BLaER1 treated with 17β-estradiol and CSF1 and Interleukin-3, amounts not matched to agents 10 nM and 100 nM (cell line): ENCODE measurements around the gene SKP1.
"Not testable (repeated sequence)": the region's sequence is repeated elsewhere in the genome, so short reads cannot be mapped to it uniquely, and the experiment has no call there.

ENCODE experiments used
- H3K27ac ChIP-seq, 11 experiments: shearing (Covaris generic); formaldehyde crosslinking; 2 replicates each; pipeline ENCODE4 v1.8.1; 2022
- H3K27me3 ChIP-seq, 11 experiments: shearing (Covaris generic); formaldehyde crosslinking; 2 replicates each; pipeline ENCODE4 v1.8.1; 2022
- H3K36me3 ChIP-seq, 11 experiments: shearing (Covaris generic); formaldehyde crosslinking; 2 replicates each; pipeline ENCODE4 v1.8.1; 2022
- H3K4me1 ChIP-seq, 10 experiments: shearing (Covaris generic); formaldehyde crosslinking; 2 replicates each; pipeline ENCODE4 v1.8.1; 2022
- H3K4me2 ChIP-seq, 11 experiments: shearing (Covaris generic); formaldehyde crosslinking; 2 replicates each; pipeline ENCODE4 v1.8.1; 2022
- H3K4me3 ChIP-seq, 10 experiments: shearing (Covaris generic); formaldehyde crosslinking; 2 replicates each; pipeline ENCODE4 v1.8.1; 2022
- H3K9ac ChIP-seq, 11 experiments: shearing (Covaris generic); formaldehyde crosslinking; 2 replicates each; pipeline ENCODE4 v1.8.1; 2022
- H3K9me3 ChIP-seq, 11 experiments: shearing (Covaris generic); formaldehyde crosslinking; replicated peaks in 1 of 11; 2 replicates each; pipeline ENCODE4 v1.8.1; 2022
- H4K20me1 ChIP-seq, 11 experiments: shearing (Covaris generic); formaldehyde crosslinking; 2 replicates each; pipeline ENCODE4 v1.8.1; 2022
- Cebpa-rat ChIP-seq, 11 experiments: shearing (Covaris generic); IDR thresholded peaks; 2 replicates each; pipeline ENCODE4 v1.8.1; 2022

SKP1 gene

GRCh38 chr5:134176511-134177368 is at the start of gene SKP1:
TSS of gene SKP1 (minus strand) at chr5:134176950. CDS start at chr5:134174022, 2,928 bp downstream.
- Histone ChIP-seq H3K9me3 (no peaks in the 10 kb centered on the region), H3K9ac (peak within 1 kb of the TSS; percentile 91 to 100 (median 100)), H3K27ac (peak within 1 kb of the TSS; percentile 93 to 100 (median 99)), H3K4me3 (peak within 1 kb of the TSS; percentile 70 to 99 (median 96)), H3K36me3 (peaks cover 21 to 26% (median 23%) of the 10 kb centered on the region in 11 experiments), H3K27me3 (no peaks in the 10 kb centered on the region), H4K20me1 (peaks cover 44 to 50% (median 48%) of the 10 kb centered on the region in 11 experiments; a peak in 21 of 22 replicates), H3K4me2 (peak within 1 kb of the TSS; percentile 83 to 97 (median 94)), H3K4me1 (peaks cover 17 to 27% (median 26%) of the 10 kb centered on the region in 10 experiments)
- TF ChIP-seq Cebpa-rat (IDR thresholded peaks at IDR 0.05): no peak

- Histone ChIP-seq H4K20me1 (peaks cover 40 to 49% (median 45%) of the 10 kb centered on the region in 11 experiments), H3K4me3 (peak within 1 kb of the TSS; percentile 81 to 100 (median 97)), H3K4me1 (peaks cover 29 to 42% (median 38%) of the 10 kb centered on the region in 10 experiments), H3K9ac (peak within 1 kb of the TSS; percentile 97 to 100 (median 99)), H3K27me3 (no peaks in the 10 kb centered on the region), H3K36me3 (peaks cover 11 to 34% (median 23%) of the 10 kb centered on the region in 11 experiments), H3K4me2 (peak within 1 kb of the TSS; percentile 86 to 100 (median 95)), H3K9me3 (no peaks in the 10 kb centered on the region), H3K27ac (peak within 1 kb of the TSS; percentile 98 to 100 (median 99))
- TF ChIP-seq Cebpa-rat (IDR thresholded peaks at IDR 0.05): no peak
These were observed 49.2 kb upstream of the SKP1 start, which contains the start of gene PPP2CA for GRCh38 chr5:134225780-134226440. TSS of gene PPP2CA (minus strand) at chr5:134226073. CDS start at chr5:134225861, 212 bp downstream.

GRCh38 chr5:134224888-134225779 is 48.4 kb upstream of the SKP1 start:
- Histone ChIP-seq H3K4me1 (peaks cover 29 to 50% (median 38%) of the 10 kb centered on the region in 10 experiments), H3K9me3 (peaks cover 0 to under 1% (median 0%) of the 10 kb centered on the region in 11 experiments; a peak in 1 of 22 replicates)

DNA sequence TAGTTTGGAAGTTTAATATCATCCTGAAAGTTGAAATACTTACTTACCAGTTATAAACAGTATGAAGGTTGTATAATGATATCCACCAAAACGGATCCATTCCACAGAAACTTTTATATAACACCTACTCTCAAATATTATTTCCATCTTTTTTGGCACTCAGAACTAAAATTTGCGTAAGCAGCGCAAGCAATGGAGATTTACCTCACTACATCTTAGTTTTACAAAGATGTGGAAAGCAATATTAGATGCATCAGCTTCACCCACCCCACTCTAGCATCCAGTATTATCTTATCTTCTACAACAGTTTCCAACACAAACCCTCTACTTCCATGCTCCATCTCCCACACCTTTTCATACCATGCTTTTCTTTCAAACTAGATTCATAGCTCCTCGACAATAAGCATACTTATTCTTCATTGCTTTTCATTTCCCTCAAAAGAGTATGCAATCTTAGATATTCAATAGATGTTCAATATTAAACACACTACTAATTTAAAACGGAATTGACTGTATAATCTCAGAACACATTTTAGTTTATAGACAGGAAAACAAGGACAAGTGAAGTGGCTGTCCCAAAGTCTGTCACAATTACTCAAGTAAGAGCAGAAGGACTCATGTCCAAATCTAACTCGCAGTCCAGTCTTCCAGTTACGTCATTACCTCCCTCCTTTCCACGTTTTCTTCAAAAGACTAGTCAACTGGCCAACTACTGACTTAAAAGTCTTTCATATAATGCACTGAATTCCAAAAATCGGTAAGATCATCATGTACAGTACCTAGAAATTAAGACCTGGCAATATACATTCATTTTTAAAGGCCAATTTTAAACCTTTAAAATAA is 46.9 kb upstream of the SKP1 start:
- Histone ChIP-seq H3K4me1 (peaks cover 29 to 65% (median 38%) of the 10 kb centered on the region in 10 experiments), H3K27me3 (no peaks in the 10 kb centered on the region), H3K4me2 (peak overlapping the region; percentile 77 to 100 (median 94)), H3K9ac (peak overlapping the region; percentile 97 to 100 (median 99); a peak in 21 of 22 replicates), H3K4me3 (peak overlapping the region; percentile 81 to 100 (median 97)), H3K27ac (peak overlapping the region in 6 of 11 experiments; percentile 98 to 100 (median 100); a peak in 9 of 22 replicates), H3K9me3 (peaks cover 0 to 9% (median 0%) of the 10 kb centered on the region in 11 experiments; a peak in 5 of 22 replicates), H3K36me3 (peaks cover 25 to 57% (median 45%) of the 10 kb centered on the region in 11 experiments), H4K20me1 (peaks cover 63 to 72% (median 68%) of the 10 kb centered on the region in 11 experiments)
- TF ChIP-seq Cebpa-rat (IDR thresholded peaks at IDR 0.05): no peak

More at GRCh38 chr5:134224888-134225779, 48.4 kb upstream of the SKP1 start:
- TF ChIP-seq Cebpa-rat (IDR thresholded peaks at IDR 0.05): no peak
- Histone ChIP-seq H4K20me1 (peaks cover 48 to 57% (median 52%) of the 10 kb centered on the region in 11 experiments), H3K4me2 (peak overlapping the region; percentile 77 to 100 (median 94)), H3K4me3 (peak overlapping the region; percentile 81 to 100 (median 97)), H3K27ac (peak overlapping the region; percentile 98 to 100 (median 99)), H3K9ac (peak overlapping the region; percentile 97 to 100 (median 99)), H3K27me3 (no peaks in the 10 kb centered on the region), H3K36me3 (peaks cover 19 to 42% (median 31%) of the 10 kb centered on the region in 11 experiments)

- peak overlapping the region in 9 of 11 experiments; percentile 19 to 100 (median 95); a peak in 17 of 22 replicates for H3K4me2 ChIP-seq
- peaks cover 20 to 58% (median 29%) of the 10 kb centered on the region in 10 experiments for H3K4me1 ChIP-seq
- H3K36me3 ChIP-seq: peaks cover 30 to 76% (median 62%) of the 10 kb centered on the region in 11 experiments
- H3K27ac ChIP-seq, H3K27me3 ChIP-seq, H3K4me3 ChIP-seq: not testable (repeated sequence)
- H3K9ac ChIP-seq: peak overlapping the region in 1 of 11 experiments; percentile 98; a peak in 2 of 22 replicates
- H3K9me3 ChIP-seq: peaks cover 0 to 27% (median 15%) of the 10 kb centered on the region in 11 experiments; a peak in 18 of 22 replicates
- H4K20me1 ChIP-seq: peaks cover 76 to 91% (median 87%) of the 10 kb centered on the region in 11 experiments
These were observed 44.9 kb upstream of the SKP1 start for GRCh38 chr5:134221690-134222089.

DNA sequence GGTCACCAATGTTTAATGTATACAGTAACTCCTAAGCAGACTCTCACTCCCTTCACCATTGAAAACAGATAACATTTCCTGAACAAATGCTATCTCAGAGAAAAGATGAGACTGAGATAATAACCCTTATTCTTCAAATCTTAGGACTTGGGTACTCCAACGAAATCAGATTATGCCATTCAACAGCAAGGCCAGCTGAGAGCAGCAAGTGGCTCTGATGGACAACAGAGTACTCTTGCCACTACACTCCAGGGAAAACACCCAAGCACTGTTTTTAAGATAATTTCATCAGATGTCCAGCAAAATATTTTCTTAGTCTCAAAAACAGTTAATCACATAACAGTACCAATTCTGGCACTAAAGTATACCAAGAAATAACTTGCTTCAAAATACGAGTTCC is 39.0 kb upstream of the SKP1 start:
- H3K36me3 ChIP-seq: peaks cover 49 to 99% (median 89%) of the 10 kb centered on the region in 11 experiments
- H3K27ac ChIP-seq: no peak overlapping the region
- H3K9ac ChIP-seq: no peak overlapping the region

DNA sequence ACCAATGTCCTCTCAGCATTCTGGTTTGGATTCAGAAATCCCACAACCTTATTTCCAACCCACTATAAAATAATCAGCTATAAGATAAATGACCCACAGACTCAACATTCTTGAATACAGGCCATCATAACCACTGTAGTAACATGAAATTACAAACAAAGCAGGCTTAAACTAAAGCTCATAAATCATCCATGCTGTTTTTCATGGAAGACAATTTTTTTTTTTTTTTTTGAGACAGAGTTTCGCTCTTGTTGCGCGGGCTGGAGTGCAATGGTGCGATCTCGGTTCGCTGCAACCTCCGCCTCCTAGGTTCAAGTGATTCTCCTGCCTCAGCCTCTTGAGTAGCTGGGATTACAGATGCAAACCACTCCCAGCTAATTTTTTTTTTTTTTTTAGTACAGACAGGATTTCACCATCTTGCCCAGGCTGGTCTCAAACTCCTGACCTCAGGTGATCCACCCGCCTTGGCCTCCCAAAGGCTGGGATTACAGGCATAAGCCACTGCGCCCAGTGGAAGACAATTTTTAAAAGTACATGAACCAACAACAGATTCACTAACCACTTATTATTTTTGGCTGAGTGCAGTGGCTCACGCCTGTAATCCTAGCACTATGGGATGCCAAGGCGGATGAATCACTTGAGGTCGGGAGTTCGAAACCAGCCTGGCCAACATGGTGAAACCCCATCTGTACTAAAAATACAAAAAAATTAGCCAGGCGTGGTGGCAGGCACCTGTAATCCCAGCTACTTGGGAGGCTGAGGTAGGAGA is 34.7 kb upstream of the SKP1 start:
- peaks cover 86 to 100% (median 95%) of the 10 kb centered on the region in 11 experiments for H4K20me1 ChIP-seq
- H3K9me3 ChIP-seq: peaks cover 11 to 46% (median 44%) of the 10 kb centered on the region in 11 experiments
- not testable (repeated sequence) for H3K9ac ChIP-seq, H3K27ac ChIP-seq, H3K27me3 ChIP-seq, H3K4me2 ChIP-seq, H3K4me3 ChIP-seq
- peaks cover 0 to 44% (median 0%) of the 10 kb centered on the region in 10 experiments; a peak in 3 of 20 replicates for H3K4me1 ChIP-seq
- peaks cover 36 to 88% (median 69%) of the 10 kb centered on the region in 11 experiments for H3K36me3 ChIP-seq

More for the DNA sequence above, 39.0 kb upstream of the SKP1 start:
- Histone ChIP-seq H4K20me1 (peaks cover 76 to 100% (median 95%) of the 10 kb centered on the region in 11 experiments), H3K4me1 (peaks cover 0 to 36% (median 0%) of the 10 kb centered on the region in 10 experiments; a peak in 4 of 20 replicates), H3K27me3 (no peaks in the 10 kb centered on the region), H3K9me3 (peaks cover 11 to 75% (median 61%) of the 10 kb centered on the region in 11 experiments), H3K4me2 (no peak overlapping the region), H3K4me3 (no peak overlapping the region)
- TF ChIP-seq Cebpa-rat (IDR thresholded peaks at IDR 0.05): no peak
